NT2/D1 (cell line): Measurements from ENCODE around the gene TRIM50.
"Not testable (repeated sequence)": the region's sequence is repeated elsewhere in the genome, so short reads cannot be mapped to it uniquely, and the experiment has no call there.

ENCODE experiments used
- SUZ12 ChIP-seq: IDR thresholded peaks from 2 replicates; pipeline ENCODE4 v1.6.1; 2011; ENCODE audit not compliant: insufficient read length, insufficient read depth; ENCODE audit errors: extremely low read depth
- ZNF274 ChIP-seq: IDR thresholded peaks from 2 replicates; pipeline ENCODE4 v1.6.1; 2011; ENCODE audit warnings: mild to moderate bottlenecking, low read depth, low read length

- not testable (repeated sequence) for TF ChIP-seq ZNF274, SUZ12
Observed at GRCh38 chr7:73304612-73305387, 23.1 kb downstream of the TRIM50 start.
